ENCODE data around the gene KSR1.
A peak's percentile ranks its signal among the peaks of the same experiment; 100 is the strongest.

The KSR1 gene

GRCh38 chr17:27552276-27552732 lies 96.1 kb downstream of the KSR1 start:
- TF ChIP-seq ZNF70 (CRISPR knock-in tag; IDR thresholded peaks at IDR 0.05), result no peak
- TF ChIP-seq POU6F1 (CRISPR knock-in tag; IDR thresholded peaks at IDR 0.05; ENCODE audit: borderline replicate concordance, low read depth), result no peak
- TF ChIP-seq ZNF565 (CRISPR knock-in tag; conservative IDR thresholded peaks at IDR 0.05; ENCODE audit: low read depth), result no peak
- TF ChIP-seq TCF4 (CRISPR knock-in tag; IDR thresholded peaks at IDR 0.05; ENCODE audit: borderline replicate concordance), result no peak
- TF ChIP-seq, protein P1, sequence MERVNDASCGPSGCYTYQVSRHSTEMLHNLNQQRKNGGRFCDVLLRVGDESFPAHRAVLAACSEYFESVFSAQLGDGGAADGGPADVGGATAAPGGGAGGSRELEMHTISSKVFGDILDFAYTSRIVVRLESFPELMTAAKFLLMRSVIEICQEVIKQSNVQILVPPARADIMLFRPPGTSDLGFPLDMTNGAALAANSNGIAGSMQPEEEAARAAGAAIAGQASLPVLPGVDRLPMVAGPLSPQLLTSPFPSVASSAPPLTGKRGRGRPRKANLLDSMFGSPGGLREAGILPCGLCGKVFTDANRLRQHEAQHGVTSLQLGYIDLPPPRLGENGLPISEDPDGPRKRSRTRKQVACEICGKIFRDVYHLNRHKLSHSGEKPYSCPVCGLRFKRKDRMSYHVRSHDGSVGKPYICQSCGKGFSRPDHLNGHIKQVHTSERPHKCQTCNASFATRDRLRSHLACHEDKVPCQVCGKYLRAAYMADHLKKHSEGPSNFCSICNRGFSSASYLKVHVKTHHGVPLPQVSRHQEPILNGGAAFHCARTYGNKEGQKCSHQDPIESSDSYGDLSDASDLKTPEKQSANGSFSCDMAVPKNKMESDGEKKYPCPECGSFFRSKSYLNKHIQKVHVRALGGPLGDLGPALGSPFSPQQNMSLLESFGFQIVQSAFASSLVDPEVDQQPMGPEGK (CRISPR knock-in tag; IDR thresholded peaks at IDR 0.05; ENCODE audit: borderline replicate concordance), result no peak
- TF ChIP-seq ZNF8 (CRISPR knock-in tag; IDR thresholded peaks at IDR 0.05), result no peak
- no peak for TF ChIP-seq ZFP30 (CRISPR knock-in tag; IDR thresholded peaks at IDR 0.05)
- TF ChIP-seq ARNTL (CRISPR knock-in tag; IDR thresholded peaks at IDR 0.05; ENCODE audit: borderline replicate concordance, low read depth), result no peak
- no peak for TF ChIP-seq SNAI2 (CRISPR knock-in tag; IDR thresholded peaks at IDR 0.05)
- TF ChIP-seq, protein P2, sequence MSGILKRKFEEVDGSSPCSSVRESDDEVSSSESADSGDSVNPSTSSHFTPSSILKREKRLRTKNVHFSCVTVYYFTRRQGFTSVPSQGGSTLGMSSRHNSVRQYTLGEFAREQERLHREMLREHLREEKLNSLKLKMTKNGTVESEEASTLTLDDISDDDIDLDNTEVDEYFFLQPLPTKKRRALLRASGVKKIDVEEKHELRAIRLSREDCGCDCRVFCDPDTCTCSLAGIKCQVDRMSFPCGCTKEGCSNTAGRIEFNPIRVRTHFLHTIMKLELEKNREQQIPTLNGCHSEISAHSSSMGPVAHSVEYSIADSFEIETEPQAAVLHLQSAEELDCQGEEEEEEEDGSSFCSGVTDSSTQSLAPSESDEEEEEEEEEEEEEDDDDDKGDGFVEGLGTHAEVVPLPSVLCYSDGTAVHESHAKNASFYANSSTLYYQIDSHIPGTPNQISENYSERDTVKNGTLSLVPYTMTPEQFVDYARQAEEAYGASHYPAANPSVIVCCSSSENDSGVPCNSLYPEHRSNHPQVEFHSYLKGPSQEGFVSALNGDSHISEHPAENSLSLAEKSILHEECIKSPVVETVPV (CRISPR knock-in tag; IDR thresholded peaks at IDR 0.05), result no peak
- no peak for TF ChIP-seq BACH2 (CRISPR knock-in tag; IDR thresholded peaks at IDR 0.05; ENCODE audit: borderline replicate concordance)
- TF ChIP-seq RARB (CRISPR knock-in tag; IDR thresholded peaks at IDR 0.05), result no peak
- TF ChIP-seq ZFP3 (CRISPR knock-in tag; IDR thresholded peaks at IDR 0.05), result no peak
- TF ChIP-seq PPARA (CRISPR knock-in tag; IDR thresholded peaks at IDR 0.05; ENCODE audit: borderline replicate concordance), result no peak
- peak; percentile 61 for ATAC-seq

DNA sequence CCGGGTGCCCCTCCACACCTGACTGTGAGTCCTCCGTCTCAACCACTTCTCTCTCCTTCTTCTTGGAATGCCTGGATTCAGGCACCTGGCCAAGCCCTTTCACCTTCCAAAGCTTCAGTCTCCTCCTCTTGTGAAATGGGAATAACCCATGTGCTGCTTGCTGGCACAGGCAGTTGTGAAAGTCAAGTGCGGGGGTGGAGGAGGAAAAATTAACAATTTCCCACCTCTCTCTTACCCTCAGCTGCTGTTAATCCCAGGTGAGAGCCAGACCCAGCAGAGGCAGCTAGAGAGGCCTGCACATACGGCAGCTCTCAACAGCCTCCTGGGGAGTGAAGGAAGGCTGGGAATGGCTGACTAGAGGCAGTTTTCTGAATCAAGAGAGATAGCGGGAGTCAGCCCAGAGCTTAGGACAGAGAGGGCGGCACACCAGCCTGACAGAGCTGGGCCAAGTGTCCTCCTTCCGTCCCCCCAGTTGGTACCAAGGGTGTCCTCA lies 96.8 kb downstream of the KSR1 start:
- TF ChIP-seq TCF4 (CRISPR knock-in tag; IDR thresholded peaks at IDR 0.05; ENCODE audit: borderline replicate concordance), result no peak
- TF ChIP-seq ESRRG (CRISPR knock-in tag; IDR thresholded peaks at IDR 0.05), result no peak
- TF ChIP-seq POU6F1 (CRISPR knock-in tag; IDR thresholded peaks at IDR 0.05; ENCODE audit: borderline replicate concordance, low read depth), result no peak
- TF ChIP-seq, protein P1 (CRISPR knock-in tag; IDR thresholded peaks at IDR 0.05; ENCODE audit: borderline replicate concordance), result no peak
- no peak for TF ChIP-seq ARNTL (CRISPR knock-in tag; IDR thresholded peaks at IDR 0.05; ENCODE audit: borderline replicate concordance, low read depth)
- TF ChIP-seq, protein P3, sequence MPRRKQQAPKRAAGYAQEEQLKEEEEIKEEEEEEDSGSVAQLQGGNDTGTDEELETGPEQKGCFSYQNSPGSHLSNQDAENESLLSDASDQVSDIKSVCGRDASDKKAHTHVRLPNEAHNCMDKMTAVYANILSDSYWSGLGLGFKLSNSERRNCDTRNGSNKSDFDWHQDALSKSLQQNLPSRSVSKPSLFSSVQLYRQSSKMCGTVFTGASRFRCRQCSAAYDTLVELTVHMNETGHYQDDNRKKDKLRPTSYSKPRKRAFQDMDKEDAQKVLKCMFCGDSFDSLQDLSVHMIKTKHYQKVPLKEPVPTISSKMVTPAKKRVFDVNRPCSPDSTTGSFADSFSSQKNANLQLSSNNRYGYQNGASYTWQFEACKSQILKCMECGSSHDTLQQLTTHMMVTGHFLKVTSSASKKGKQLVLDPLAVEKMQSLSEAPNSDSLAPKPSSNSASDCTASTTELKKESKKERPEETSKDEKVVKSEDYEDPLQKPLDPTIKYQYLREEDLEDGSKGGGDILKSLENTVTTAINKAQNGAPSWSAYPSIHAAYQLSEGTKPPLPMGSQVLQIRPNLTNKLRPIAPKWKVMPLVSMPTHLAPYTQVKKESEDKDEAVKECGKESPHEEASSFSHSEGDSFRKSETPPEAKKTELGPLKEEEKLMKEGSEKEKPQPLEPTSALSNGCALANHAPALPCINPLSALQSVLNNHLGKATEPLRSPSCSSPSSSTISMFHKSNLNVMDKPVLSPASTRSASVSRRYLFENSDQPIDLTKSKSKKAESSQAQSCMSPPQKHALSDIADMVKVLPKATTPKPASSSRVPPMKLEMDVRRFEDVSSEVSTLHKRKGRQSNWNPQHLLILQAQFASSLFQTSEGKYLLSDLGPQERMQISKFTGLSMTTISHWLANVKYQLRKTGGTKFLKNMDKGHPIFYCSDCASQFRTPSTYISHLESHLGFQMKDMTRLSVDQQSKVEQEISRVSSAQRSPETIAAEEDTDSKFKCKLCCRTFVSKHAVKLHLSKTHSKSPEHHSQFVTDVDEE (CRISPR knock-in tag; IDR thresholded peaks at IDR 0.05), result no peak
- TF ChIP-seq RARB (CRISPR knock-in tag; IDR thresholded peaks at IDR 0.05), result no peak
- no peak for TF ChIP-seq TOX (CRISPR knock-in tag; IDR thresholded peaks at IDR 0.05; ENCODE audit: borderline replicate concordance)
- TF ChIP-seq OSR1 (CRISPR knock-in tag; IDR thresholded peaks at IDR 0.05), result no peak
- no peak for TF ChIP-seq ZFP3 (CRISPR knock-in tag; IDR thresholded peaks at IDR 0.05)
- no peak for TF ChIP-seq ZNF565 (CRISPR knock-in tag; conservative IDR thresholded peaks at IDR 0.05; ENCODE audit: low read depth)
- TF ChIP-seq ISL1 (CRISPR knock-in tag; IDR thresholded peaks at IDR 0.05), result no peak
- no peak for TF ChIP-seq ZNF8 (CRISPR knock-in tag; IDR thresholded peaks at IDR 0.05)
- peak; percentile 5; the same call in 1 of the 3 replicates for ATAC-seq

All from SK-N-SH treated with all-trans-retinoic acid at 6 μM for 48 hours (cell line).